Omental fat pad (tissue), 4 donors: ENCODE results near the gene TIGD4. TPM values are rescaled to one million over a fixed set of nuclear protein-coding genes. Genes with fewer than 3 reads are reported as not detected.

Experiments
- ATAC-seq: fragments of 150-250 bp; one replicate; pipeline ENCODE4 v1.9.1; 2016; ENCODE audit warnings: mild to moderate bottlenecking, moderate library complexity; ENCODE audit not compliant: low FRiP score
- DNase-seq: peaks from one replicate; pipeline ENCODE4 v3.0.0-alpha.2; 2019; ENCODE audit warnings: low spot score
- total RNA-seq, 4 donors: library from RNA; depleted of rRNA; stranded (reverse); fragments of >200 nt; gene quantifications; one replicate each; pipeline ENCODE4 v1.1.0, GENCODE V29; 2016
- TF ChIP-seq, protein P1 (sequence below), 3 donors: fragments of 450-650 bp; IDR thresholded peaks; one replicate each; pipeline ENCODE4 v1.5.1; 2016 to 2017; ENCODE audit warnings: antibody characterized with exemption in 3 of 3, mild to moderate bottlenecking in 3 of 3, moderate library complexity in 2 of 3

The TIGD4 gene
- total RNA-seq, 4 donors from 2014 or later: 0.19 TPM; not detected in 3

DNA sequence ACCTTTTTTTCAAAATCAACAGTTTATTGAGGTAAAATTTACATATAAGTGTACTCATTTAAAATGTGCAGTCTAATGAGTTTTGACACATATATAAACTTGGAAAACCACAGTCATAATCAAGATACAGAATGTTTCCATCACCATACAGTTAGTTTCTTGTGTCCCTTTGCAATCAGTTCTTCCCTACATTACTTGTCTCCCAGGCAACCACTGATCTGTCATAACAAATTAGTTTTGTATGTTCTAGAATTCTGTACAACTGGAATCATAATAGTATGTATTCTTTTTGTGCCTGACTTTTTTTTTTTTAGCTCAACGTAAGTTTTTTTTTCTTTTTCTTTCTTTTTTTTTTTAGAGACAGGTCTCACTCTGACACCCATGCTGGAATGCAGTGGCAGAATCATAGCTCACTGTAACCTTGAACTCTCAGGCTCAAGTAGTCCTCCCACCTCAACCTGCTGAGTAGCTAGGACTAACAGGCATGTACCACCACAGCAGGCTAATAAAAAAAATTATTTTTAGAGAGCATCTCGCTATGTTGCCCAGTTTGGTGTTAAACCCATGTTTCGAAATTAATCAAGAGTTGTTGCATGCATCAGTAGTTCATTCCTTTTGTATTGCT lies 27.1 kb upstream of the TIGD4 start:
- ATAC-seq: no peak
- TF ChIP-seq, protein P1, sequence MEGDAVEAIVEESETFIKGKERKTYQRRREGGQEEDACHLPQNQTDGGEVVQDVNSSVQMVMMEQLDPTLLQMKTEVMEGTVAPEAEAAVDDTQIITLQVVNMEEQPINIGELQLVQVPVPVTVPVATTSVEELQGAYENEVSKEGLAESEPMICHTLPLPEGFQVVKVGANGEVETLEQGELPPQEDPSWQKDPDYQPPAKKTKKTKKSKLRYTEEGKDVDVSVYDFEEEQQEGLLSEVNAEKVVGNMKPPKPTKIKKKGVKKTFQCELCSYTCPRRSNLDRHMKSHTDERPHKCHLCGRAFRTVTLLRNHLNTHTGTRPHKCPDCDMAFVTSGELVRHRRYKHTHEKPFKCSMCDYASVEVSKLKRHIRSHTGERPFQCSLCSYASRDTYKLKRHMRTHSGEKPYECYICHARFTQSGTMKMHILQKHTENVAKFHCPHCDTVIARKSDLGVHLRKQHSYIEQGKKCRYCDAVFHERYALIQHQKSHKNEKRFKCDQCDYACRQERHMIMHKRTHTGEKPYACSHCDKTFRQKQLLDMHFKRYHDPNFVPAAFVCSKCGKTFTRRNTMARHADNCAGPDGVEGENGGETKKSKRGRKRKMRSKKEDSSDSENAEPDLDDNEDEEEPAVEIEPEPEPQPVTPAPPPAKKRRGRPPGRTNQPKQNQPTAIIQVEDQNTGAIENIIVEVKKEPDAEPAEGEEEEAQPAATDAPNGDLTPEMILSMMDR (IDR thresholded peaks at IDR 0.05): no peak
- no peak for DNase-seq

DNA sequence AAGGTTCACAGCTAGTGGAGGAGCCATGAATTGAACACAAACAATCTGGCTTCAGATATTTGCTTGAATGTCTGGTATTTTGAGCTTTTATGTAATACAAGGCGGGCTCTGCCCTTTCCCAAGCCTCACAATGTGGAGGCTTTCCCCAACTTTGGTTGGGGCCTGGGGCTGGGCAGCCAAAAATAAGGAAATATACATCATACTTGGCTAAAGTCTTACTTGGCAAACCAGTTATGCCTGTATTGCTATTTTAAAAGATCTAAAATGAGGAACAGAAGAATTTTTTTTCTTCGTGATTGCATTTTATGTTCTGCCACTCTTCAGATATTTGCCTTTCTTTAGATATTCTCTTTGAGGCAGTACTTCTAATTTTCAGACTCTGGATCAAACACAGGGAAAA lies 26.3 kb upstream of the TIGD4 start:
- DNase-seq (no peak), ATAC-seq (no peak)
- TF ChIP-seq, protein P1 (IDR thresholded peaks at IDR 0.05): no peak

DNA sequence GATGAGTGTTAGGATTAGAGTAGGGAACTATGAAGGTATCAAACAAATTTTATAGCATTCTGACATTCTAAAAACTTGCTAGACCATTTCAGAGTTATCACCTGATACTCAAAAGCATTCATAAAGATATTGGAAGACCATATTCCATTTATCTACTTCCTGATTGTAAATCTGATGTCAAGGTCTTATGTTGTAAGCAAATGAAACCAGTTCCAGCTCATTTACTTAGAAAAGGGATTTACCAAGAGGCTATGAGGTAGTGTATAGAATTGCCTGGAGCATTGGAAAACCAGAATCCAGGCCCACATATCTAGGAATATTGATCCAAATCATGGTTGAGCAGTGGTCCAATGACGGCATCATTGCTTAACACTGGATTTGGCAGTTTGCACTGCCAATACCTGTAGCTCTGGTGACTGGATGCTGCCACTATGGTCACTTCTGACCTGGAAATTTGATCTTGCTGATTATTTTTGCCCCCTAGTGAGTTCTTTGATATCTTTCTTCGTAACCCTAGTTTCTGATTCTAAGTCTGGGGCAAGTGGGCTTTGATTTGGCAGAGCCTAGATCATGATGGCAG lies 25.6 kb upstream of the TIGD4 start:
- ATAC-seq (no peak), DNase-seq (no peak)
- TF ChIP-seq, protein P1 (IDR thresholded peaks at IDR 0.05): no peak

DNA sequence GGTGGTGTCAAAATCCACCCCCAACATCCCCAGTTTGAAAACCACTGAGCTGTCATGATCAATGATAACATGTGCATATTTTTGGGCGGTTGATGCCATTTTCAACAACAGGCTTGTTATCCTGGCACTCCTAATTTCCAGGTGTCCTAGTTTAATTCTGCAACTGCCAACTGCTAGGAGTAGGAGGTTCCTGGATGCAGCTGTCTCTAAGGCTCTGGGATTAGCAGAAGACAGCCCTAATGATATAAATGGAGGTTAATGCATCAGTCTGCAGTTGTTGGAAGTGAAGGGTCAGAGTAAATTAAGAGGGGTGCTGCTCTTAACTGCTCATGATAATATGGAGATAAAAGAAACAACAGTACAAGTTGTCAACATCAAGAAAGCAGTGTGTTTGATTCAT lies 24.0 kb upstream of the TIGD4 start:
- no peak for ATAC-seq
- DNase-seq: no peak
- TF ChIP-seq, protein P1 (IDR thresholded peaks at IDR 0.05): no peak

DNA sequence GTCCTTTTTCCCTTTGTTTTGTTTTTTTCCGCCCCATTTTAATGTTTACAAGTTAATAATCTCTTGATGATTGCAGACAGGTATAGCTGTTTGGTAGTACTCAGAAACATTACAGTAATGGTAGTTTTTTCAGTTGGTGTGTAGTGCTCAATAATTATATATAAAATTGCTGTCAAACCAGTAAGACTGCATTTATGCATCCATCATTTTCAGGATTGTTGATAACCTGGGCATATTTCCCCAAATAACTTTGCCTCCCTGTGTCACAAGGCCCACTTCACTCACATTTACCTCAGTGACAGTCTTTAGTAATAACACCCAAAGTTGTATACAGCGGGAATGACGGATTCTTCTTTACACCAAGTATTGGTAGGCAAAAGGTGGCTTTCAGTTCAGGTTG lies 16.4 kb upstream of the TIGD4 start:
- TF ChIP-seq, protein P1 (IDR thresholded peaks at IDR 0.05): no peak
- DNase-seq (no peak), ATAC-seq (no peak)

DNA sequence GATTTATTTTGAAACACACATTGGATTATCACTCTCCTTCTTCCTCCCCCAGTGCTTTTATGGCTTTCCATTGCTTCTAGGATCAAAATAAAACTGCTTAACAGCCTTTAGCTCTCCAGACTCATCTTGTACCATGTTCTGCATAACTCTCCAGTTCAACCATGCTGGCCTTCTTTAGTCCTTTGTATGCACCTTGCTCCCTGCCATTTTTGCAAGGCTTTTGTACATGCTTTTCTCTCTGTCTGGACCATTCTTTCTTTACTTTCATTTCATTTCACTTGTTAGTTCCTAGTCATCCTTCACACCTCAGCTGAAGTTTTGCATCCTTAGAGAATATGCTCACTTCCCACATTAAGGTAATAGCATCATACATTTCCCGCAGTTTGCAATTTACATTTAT lies 7.1 kb upstream of the TIGD4 start:
- TF ChIP-seq, protein P1 (IDR thresholded peaks at IDR 0.05): no peak
- no peak for DNase-seq
- no peak for ATAC-seq
